GM10266 (cell line): ENCODE measurements around the gene RNLS.

Source experiments
- DNase-seq: peaks from one replicate; pipeline ENCODE4 v3.0.0; 2012; ENCODE audit errors: extremely low spot score
- TF ChIP-seq, protein P1 (sequence below): IDR thresholded peaks from 2 replicates; pipeline ENCODE4 v1.5.1; 2012; ENCODE audit warnings: mild to moderate bottlenecking, low read depth; ENCODE audit not compliant: control insufficient read depth, insufficient read depth; ENCODE audit errors: missing control alignments

The RNLS gene

DNA sequence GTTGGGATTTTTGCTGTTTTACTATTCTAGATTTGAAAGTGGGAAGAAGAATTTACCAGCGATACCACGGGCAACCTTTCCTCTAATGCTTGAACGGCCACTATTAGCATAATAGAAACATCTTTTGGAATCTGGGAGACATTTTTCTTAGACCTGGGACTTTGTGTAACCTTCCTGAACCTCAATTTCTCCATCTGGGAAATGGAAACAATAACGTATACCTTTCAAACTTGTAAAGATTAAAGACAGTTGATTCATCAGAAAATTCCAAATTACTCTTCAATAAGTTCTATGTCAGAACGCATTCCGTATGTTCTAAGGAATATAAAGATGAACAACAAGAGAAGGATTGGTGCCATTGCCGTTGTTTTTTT is 453 bp upstream of the RNLS start:
- TF ChIP-seq, protein P1, sequence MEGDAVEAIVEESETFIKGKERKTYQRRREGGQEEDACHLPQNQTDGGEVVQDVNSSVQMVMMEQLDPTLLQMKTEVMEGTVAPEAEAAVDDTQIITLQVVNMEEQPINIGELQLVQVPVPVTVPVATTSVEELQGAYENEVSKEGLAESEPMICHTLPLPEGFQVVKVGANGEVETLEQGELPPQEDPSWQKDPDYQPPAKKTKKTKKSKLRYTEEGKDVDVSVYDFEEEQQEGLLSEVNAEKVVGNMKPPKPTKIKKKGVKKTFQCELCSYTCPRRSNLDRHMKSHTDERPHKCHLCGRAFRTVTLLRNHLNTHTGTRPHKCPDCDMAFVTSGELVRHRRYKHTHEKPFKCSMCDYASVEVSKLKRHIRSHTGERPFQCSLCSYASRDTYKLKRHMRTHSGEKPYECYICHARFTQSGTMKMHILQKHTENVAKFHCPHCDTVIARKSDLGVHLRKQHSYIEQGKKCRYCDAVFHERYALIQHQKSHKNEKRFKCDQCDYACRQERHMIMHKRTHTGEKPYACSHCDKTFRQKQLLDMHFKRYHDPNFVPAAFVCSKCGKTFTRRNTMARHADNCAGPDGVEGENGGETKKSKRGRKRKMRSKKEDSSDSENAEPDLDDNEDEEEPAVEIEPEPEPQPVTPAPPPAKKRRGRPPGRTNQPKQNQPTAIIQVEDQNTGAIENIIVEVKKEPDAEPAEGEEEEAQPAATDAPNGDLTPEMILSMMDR, result no peak

GRCh38 chr10:88582411-88582805 is 710 bp downstream of the RNLS start:
- TF ChIP-seq, protein P1, result no peak

More for the DNA sequence above, 453 bp upstream of the RNLS start:
- no peak for DNase-seq

GRCh38 chr10:88565072-88565471 is 18.0 kb downstream of the RNLS start:
- TF ChIP-seq, protein P1, result peak; percentile 39
- DNase-seq, result peak; percentile 25

More at GRCh38 chr10:88582411-88582805, 710 bp downstream of the RNLS start:
- no peak for DNase-seq

- no peak for DNase-seq
- TF ChIP-seq, protein P1, result no peak
These were observed 21.0 kb downstream of the RNLS start for GRCh38 chr10:88562152-88562551.

GRCh38 chr10:88557658-88558057 is 25.5 kb downstream of the RNLS start:
- TF ChIP-seq, protein P1, result no peak
- DNase-seq, result no peak

DNA sequence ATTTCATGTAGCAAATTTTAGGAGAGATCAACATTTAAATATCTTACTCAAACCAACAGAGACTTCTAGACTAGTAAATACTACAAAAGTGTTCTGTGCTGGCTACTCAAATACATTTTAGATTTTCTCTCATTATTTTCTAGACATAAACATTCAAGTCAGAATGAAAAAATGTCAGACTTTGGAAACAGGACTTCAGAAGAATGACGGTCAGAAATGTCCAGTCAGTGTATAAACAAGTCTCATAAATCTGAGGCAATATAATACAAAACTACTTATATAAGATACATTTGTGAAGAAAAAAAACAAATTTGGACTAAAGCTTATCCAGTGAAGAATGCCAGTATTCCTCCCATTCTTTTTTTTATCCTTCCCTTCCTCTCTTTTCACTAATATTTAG is 25.9 kb downstream of the RNLS start:
- TF ChIP-seq, protein P1, result no peak
- DNase-seq, result no peak

GRCh38 chr10:88555190-88555908 is 27.8 kb downstream of the RNLS start:
- no peak for DNase-seq
- TF ChIP-seq, protein P1, result no peak
